ENCODE data around the gene GABRB1. TPM values are rescaled to one million over a fixed set of nuclear protein-coding genes. Genes with fewer than 3 reads are reported as not detected.

Gene GABRB1
- total and polyA plus RNA-seq, 8 donors: 0.17 to 0.48 (median 0.32) TPM; not detected in 4

DNA sequence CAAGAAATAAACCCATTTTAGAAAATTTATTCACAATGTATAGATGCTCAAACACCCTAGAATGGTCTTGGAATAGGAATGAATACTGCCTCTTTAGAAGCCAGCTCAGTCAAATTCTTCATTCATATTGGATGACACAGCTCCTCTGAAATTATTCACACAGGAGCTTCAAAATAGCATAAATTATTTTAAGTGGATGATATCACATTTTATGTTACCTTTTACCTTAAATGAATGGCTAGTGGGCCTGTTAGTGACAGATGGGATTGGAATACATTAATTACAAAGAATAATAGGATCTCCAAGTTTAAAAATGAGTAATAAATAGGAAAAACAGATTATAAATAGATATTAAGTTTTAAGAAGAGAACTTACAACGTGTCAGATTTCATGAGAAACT is 184.4 kb downstream of the GABRB1 start:
- H3K4me1 ChIP-seq: no peaks in the 10 kb centered on the region
- TF ChIP-seq, protein P1, sequence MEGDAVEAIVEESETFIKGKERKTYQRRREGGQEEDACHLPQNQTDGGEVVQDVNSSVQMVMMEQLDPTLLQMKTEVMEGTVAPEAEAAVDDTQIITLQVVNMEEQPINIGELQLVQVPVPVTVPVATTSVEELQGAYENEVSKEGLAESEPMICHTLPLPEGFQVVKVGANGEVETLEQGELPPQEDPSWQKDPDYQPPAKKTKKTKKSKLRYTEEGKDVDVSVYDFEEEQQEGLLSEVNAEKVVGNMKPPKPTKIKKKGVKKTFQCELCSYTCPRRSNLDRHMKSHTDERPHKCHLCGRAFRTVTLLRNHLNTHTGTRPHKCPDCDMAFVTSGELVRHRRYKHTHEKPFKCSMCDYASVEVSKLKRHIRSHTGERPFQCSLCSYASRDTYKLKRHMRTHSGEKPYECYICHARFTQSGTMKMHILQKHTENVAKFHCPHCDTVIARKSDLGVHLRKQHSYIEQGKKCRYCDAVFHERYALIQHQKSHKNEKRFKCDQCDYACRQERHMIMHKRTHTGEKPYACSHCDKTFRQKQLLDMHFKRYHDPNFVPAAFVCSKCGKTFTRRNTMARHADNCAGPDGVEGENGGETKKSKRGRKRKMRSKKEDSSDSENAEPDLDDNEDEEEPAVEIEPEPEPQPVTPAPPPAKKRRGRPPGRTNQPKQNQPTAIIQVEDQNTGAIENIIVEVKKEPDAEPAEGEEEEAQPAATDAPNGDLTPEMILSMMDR (IDR thresholded peaks at IDR 0.05): no peak
- DNase-seq: no peak
- no peaks in the 10 kb centered on the region for H3K9me3 ChIP-seq
- no peak for ATAC-seq
- no peak overlapping the region for H3K4me3 ChIP-seq
- H3K36me3 ChIP-seq: no peaks in the 10 kb centered on the region
- no peaks in the 10 kb centered on the region for H3K27me3 ChIP-seq
- intact Hi-C loops (cut with DNase I): no loop called here
- no peak overlapping the region for H3K27ac ChIP-seq

DNA sequence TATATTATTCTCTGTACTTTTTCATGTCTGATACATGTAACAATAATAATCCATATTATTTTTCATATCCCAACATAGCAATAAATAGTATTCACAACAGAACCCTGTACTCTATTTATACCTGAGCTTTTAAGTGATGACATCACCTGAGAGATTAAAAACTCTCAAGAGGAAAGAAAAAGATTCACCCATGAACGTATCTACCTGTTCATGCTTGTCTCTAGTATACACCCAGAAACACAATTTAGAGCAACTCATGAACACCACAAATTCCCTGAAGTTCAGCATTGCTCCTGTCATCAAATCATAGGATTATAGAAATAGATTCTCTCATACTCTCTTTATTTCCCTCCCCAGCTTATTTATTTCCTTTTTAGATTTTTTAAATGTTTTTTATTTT is 185.9 kb downstream of the GABRB1 start:
- DNase-seq (no peak), ATAC-seq (no peak)
- Histone ChIP-seq H3K27ac (no peak overlapping the region), H3K9me3 (no peaks in the 10 kb centered on the region), H3K4me3 (no peak overlapping the region), H3K27me3 (no peaks in the 10 kb centered on the region), H3K36me3 (no peaks in the 10 kb centered on the region), H3K4me1 (no peaks in the 10 kb centered on the region)
- TF ChIP-seq, protein P1 (IDR thresholded peaks at IDR 0.05): no peak
- intact Hi-C loops (cut with DNase I): no loop called here

DNA sequence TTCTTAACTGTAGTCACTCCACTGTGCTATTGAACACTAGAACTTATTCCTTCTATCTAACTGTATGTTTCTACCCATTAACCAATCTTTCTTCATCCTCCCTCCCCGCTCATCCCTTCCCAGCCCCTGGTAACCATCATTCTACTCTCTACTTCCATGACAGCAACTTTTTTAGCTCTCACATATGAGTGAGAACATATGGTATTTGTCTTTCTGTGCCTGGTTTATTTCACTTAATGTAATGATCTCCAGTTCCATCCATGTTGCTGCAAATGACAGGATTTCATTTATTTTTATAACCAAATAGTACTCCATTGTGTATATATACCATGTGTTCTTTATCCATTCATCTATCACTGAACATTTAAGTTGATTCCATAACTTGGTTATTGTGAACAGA is 186.5 kb downstream of the GABRB1 start:
- H3K4me3 ChIP-seq: no peak overlapping the region
- no peak for DNase-seq
- H3K27ac ChIP-seq: no peak overlapping the region
- TF ChIP-seq, protein P1 (IDR thresholded peaks at IDR 0.05): no peak
- no peak for ATAC-seq
- H3K4me1 ChIP-seq: no peaks in the 10 kb centered on the region
- H3K27me3 ChIP-seq: no peaks in the 10 kb centered on the region
- no peaks in the 10 kb centered on the region for H3K9me3 ChIP-seq
- intact Hi-C loops (cut with DNase I): no loop called here
- no peaks in the 10 kb centered on the region for H3K36me3 ChIP-seq

DNA sequence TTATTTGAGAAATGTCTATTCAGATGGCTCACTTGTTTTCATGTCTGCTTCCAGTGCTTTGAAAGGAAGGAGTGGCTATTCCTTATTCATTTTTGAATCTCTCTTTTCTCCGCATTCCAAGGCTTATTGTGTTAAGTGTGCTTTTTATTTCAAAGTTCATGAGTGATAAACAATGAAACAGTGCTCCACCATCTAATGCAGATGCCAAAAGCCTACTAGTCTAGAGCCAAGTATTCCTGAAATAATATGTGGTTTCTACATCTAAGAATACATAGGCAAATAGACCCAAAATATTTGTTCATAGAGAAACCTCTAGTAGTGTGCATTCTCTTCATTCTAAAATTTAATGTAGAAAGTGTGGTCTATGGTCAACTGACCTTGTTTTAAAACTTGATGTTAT is 187.3 kb downstream of the GABRB1 start:
- TF ChIP-seq, protein P1 (IDR thresholded peaks at IDR 0.05): no peak
- Histone ChIP-seq H3K36me3 (no peaks in the 10 kb centered on the region), H3K4me3 (no peak overlapping the region), H3K9me3 (no peaks in the 10 kb centered on the region), H3K4me1 (no peaks in the 10 kb centered on the region), H3K27me3 (no peaks in the 10 kb centered on the region), H3K27ac (no peak overlapping the region)
- DNase-seq (no peak), ATAC-seq (no peak)
- intact Hi-C loops (cut with DNase I): no loop called here

DNA sequence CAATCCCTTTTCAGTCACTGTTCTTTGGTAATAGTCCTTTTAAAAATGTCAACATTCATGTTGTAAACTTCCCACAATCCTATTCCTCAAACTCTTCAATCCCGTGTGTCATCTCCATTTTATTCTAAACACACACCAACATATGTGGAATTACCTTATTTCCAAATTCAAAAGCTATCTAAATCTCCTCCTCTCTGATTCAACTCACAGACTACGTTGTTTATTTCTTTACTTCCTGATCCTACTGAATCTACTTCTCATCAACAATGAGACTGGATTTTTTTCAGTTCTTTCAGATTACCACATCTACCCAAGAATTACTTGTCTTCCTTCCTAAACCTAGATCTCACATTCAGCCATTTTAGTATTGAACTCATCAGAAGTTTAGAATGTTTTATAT is 188.2 kb downstream of the GABRB1 start:
- Histone ChIP-seq H3K27me3 (no peaks in the 10 kb centered on the region), H3K27ac (no peak overlapping the region), H3K4me1 (no peaks in the 10 kb centered on the region), H3K4me3 (no peak overlapping the region), H3K36me3 (no peaks in the 10 kb centered on the region), H3K9me3 (no peaks in the 10 kb centered on the region)
- DNase-seq (no peak), ATAC-seq (no peak)
- intact Hi-C loops (cut with DNase I): no loop called here
- TF ChIP-seq, protein P1 (IDR thresholded peaks at IDR 0.05): no peak

Data from left lung (tissue), 10 donors.